Mesenchymal stem cell (in vitro differentiated cells and primary cell): ENCODE data around the gene MFN2.

Experiments
- DNase-seq: peaks from one replicate; pipeline ENCODE4 v3.0.0-alpha.2; 2013
- H2AFZ ChIP-seq: one replicate; pipeline ENCODE4 v1.6.1; 2013; ENCODE audit warnings: low read depth, mild to moderate bottlenecking, control low read depth, inconsistent platforms, low read length, moderate library complexity
- H2AK5ac ChIP-seq: 2 replicates; pipeline ENCODE4 v1.6.1; 2013; ENCODE audit warnings: low read length, moderate library complexity, mild to moderate bottlenecking, inconsistent platforms; ENCODE audit not compliant: severe bottlenecking
- H2BK120ac ChIP-seq: one replicate; pipeline ENCODE4 v1.6.1; 2013; ENCODE audit warnings: low read depth, mild to moderate bottlenecking, inconsistent platforms, low read length, moderate library complexity
- H2BK12ac ChIP-seq, 2 experiments: one replicate each; pipeline ENCODE4 v1.6.1; 2013; ENCODE audit warnings: inconsistent platforms in 2 of 2, low read length in 2 of 2, mild to moderate bottlenecking in 2 of 2, moderate library complexity in 2 of 2, control low read depth in 1 of 2
- H2BK15ac ChIP-seq: one replicate; pipeline ENCODE4 v1.6.1; 2013; ENCODE audit warnings: mild to moderate bottlenecking, low read depth, inconsistent platforms; ENCODE audit not compliant: poor library complexity, severe bottlenecking
- H2BK5ac ChIP-seq: 2 replicates; pipeline ENCODE4 v1.6.1; 2013; ENCODE audit warnings: low read depth, mild to moderate bottlenecking, low read length, control low read depth, inconsistent platforms; ENCODE audit not compliant: poor library complexity, severe bottlenecking
- H3K14ac ChIP-seq, 2 experiments: one replicate each; pipeline ENCODE4 v1.6.1; 2013; ENCODE audit warnings: inconsistent platforms in 2 of 2, low read length in 2 of 2, control low read depth in 1 of 2, mild to moderate bottlenecking in 1 of 2, moderate library complexity in 1 of 2
- H3K18ac ChIP-seq, 2 experiments: one replicate each; pipeline ENCODE4 v1.6.1; 2013; ENCODE audit warnings: inconsistent platforms in 2 of 2, low read length in 2 of 2, control low read depth in 1 of 2, low read depth in 1 of 2, mild to moderate bottlenecking in 1 of 2
- H3K23ac ChIP-seq, 2 experiments: one replicate each; pipeline ENCODE4 v1.6.1; 2013; ENCODE audit warnings: inconsistent platforms in 2 of 2, low read length in 2 of 2, mild to moderate bottlenecking in 2 of 2, moderate library complexity in 2 of 2, control low read depth in 1 of 2
- H3K27ac ChIP-seq: 2 replicates; pipeline ENCODE4 v1.5.1; 2013; ENCODE audit warnings: mild to moderate bottlenecking, moderate library complexity, low read length, control low read depth, inconsistent platforms; ENCODE audit not compliant: poor library complexity, severe bottlenecking
- H3K27me3 ChIP-seq, 2 experiments: 2 replicates each; pipeline versions ENCODE4 v1.6.1 to v1.7.0; 2013; ENCODE audit warnings: low read length in 2 of 2, mild to moderate bottlenecking in 2 of 2, moderate library complexity in 2 of 2, control low read depth in 1 of 2, inconsistent platforms in 1 of 2; ENCODE audit not compliant: control insufficient read depth in 1 of 2, insufficient read depth in 1 of 2
- H3K36me3 ChIP-seq, 2 experiments: 2 replicates each; pipeline versions ENCODE4 v1.6.1 to v1.7.0; 2013; ENCODE audit warnings: low read length in 2 of 2, control low read depth in 1 of 2, inconsistent platforms in 1 of 2, low read depth in 1 of 2, mild to moderate bottlenecking in 1 of 2; ENCODE audit not compliant: insufficient read depth in 2 of 2, control insufficient read depth in 1 of 2
- H3K4ac ChIP-seq, 2 experiments: one replicate each; pipeline ENCODE4 v1.6.1; 2013; ENCODE audit warnings: inconsistent platforms in 2 of 2, low read length in 2 of 2, mild to moderate bottlenecking in 2 of 2, moderate library complexity in 2 of 2, control low read depth in 1 of 2, low read depth in 1 of 2
- H3K4me1 ChIP-seq: 2 replicates; pipeline ENCODE4 v1.6.1; 2013; ENCODE audit warnings: low read depth, low read length, control low read depth; ENCODE audit not compliant: control insufficient read depth, insufficient read depth
- H3K4me2 ChIP-seq: 2 replicates; pipeline ENCODE4 v1.6.1; 2013; ENCODE audit warnings: low read length, mild to moderate bottlenecking, inconsistent platforms; ENCODE audit not compliant: poor library complexity, severe bottlenecking
- H3K4me3 ChIP-seq, 2 experiments: 2 replicates each; pipeline versions ENCODE4 v1.5.1 to v1.7.0; 2013; ENCODE audit warnings: low read length in 2 of 2, mild to moderate bottlenecking in 2 of 2, control low read depth in 1 of 2, low read depth in 1 of 2; ENCODE audit not compliant: insufficient read depth in 1 of 2
- H3K79me1 ChIP-seq: replicated peaks from 2 replicates; pipeline ENCODE4 v1.6.1; 2013; ENCODE audit warnings: mild to moderate bottlenecking, control low read depth, low read length, inconsistent platforms; ENCODE audit not compliant: poor library complexity, severe bottlenecking
- H3K9ac ChIP-seq: 2 replicates; pipeline ENCODE4 v1.7.0; 2013; ENCODE audit warnings: mild to moderate bottlenecking, low read length, moderate library complexity
- H3K9me3 ChIP-seq: 2 replicates; pipeline ENCODE4 v1.7.0; 2013; ENCODE audit warnings: mild to moderate bottlenecking, low read length; ENCODE audit not compliant: control insufficient read depth
- H4K8ac ChIP-seq: one replicate; pipeline ENCODE4 v1.6.1; 2013; ENCODE audit warnings: inconsistent platforms, mild to moderate bottlenecking, low read length, moderate library complexity
- H4K91ac ChIP-seq: one replicate; pipeline ENCODE4 v1.6.1; 2013; ENCODE audit warnings: mild to moderate bottlenecking, low read length, inconsistent platforms
- WGBS: methylation state at CpG from one replicate; pipeline ENCODE4 v1.1.7; 2013; ENCODE audit warnings: mixed read lengths; 5-methylcytosine and 5-hydroxymethylcytosine counted together

Gene MFN2

GRCh38 chr1:12051361-12051760 lies 71.1 kb downstream of the MFN2 start:
- Histone ChIP-seq H3K79me1 (no peaks in the 10 kb centered on the region), H4K8ac (no peak overlapping the region), H3K4me2 (no peak overlapping the region), H3K27me3 (peaks cover 17 to 20% of the 10 kb centered on the region in 2 experiments), H4K91ac (no peak overlapping the region), H2BK120ac (no peak overlapping the region), H2BK5ac (no peak overlapping the region), H3K9me3 (no peaks in the 10 kb centered on the region), H3K14ac (no peak overlapping the region), H2BK12ac (no peak overlapping the region), H3K4me3 (no peak overlapping the region), H3K4me1 (peaks cover 23% of the 10 kb centered on the region), H2BK15ac (no peak overlapping the region), H3K9ac (peak overlapping the region; percentile 54), H3K36me3 (no peaks in the 10 kb centered on the region), H2AK5ac (no peak overlapping the region), H3K18ac (no peak overlapping the region), H3K27ac (no peak overlapping the region), H3K23ac (no peak overlapping the region), H2AFZ (no peak overlapping the region), H3K4ac (no peak overlapping the region)
- no peak for DNase-seq
- WGBS, result 100% methylated on average over 1 of the region's 1 CpG

- peak overlapping the region; percentile 72 for H2AK5ac ChIP-seq
- peak overlapping the region; percentile 52 for H3K4me2 ChIP-seq
- peak overlapping the region; percentile 74 for H4K8ac ChIP-seq
- H2BK12ac ChIP-seq, result peak overlapping the region; percentile 42 to 80
- peak overlapping the region in 1 of 2 experiments; percentile 38 for H3K14ac ChIP-seq
- peak; percentile 85 for DNase-seq
- H2BK5ac ChIP-seq, result no peak overlapping the region
- H3K36me3 ChIP-seq, result no peaks in the 10 kb centered on the region
- H3K9me3 ChIP-seq, result no peaks in the 10 kb centered on the region
- H3K79me1 ChIP-seq, result no peaks in the 10 kb centered on the region
- peak overlapping the region; percentile 33 for H2BK15ac ChIP-seq
- 12% methylated on average over 9 of the region's 9 CpGs for WGBS
- H2AFZ ChIP-seq, result peak overlapping the region; percentile 72
- no peak overlapping the region for H3K23ac ChIP-seq
- peak overlapping the region; percentile 55 to 80 for H3K18ac ChIP-seq
- peak overlapping the region; percentile 15 for H3K27ac ChIP-seq
- H2BK120ac ChIP-seq, result no peak overlapping the region
- peak overlapping the region; percentile 54 for H3K9ac ChIP-seq
- H3K4ac ChIP-seq, result peak overlapping the region; percentile 10 to 54
- peak overlapping the region; percentile 74 for H4K91ac ChIP-seq
- peak overlapping the region in 1 of 2 experiments; percentile 26 for H3K4me3 ChIP-seq
- H3K27me3 ChIP-seq, result peaks cover 10 to 13% of the 10 kb centered on the region in 2 experiments
- H3K4me1 ChIP-seq, result peaks cover 18% of the 10 kb centered on the region
Measured at GRCh38 chr1:12052008-12052573, 71.8 kb downstream of the MFN2 start.

- Histone ChIP-seq H2AK5ac (no peak overlapping the region), H3K36me3 (no peaks in the 10 kb centered on the region), H3K23ac (peak overlapping the region in 1 of 2 experiments; percentile 42), H3K4me3 (no peak overlapping the region), H2BK120ac (no peak overlapping the region), H3K4me1 (peaks cover 18% of the 10 kb centered on the region), H2BK15ac (peak overlapping the region; percentile 17), H3K79me1 (no peaks in the 10 kb centered on the region), H3K9ac (no peak overlapping the region), H3K9me3 (no peaks in the 10 kb centered on the region), H3K27ac (no peak overlapping the region), H2AFZ (no peak overlapping the region), H2BK5ac (no peak overlapping the region), H3K27me3 (peaks cover 3 to 5% of the 10 kb centered on the region in 2 experiments), H3K14ac (no peak overlapping the region), H3K18ac (no peak overlapping the region), H3K4ac (no peak overlapping the region), H4K8ac (no peak overlapping the region), H3K4me2 (no peak overlapping the region), H2BK12ac (no peak overlapping the region), H4K91ac (no peak overlapping the region)
- WGBS, result 94% methylated on average over 13 of the region's 14 CpGs
- DNase-seq, result no peak
Measured at GRCh38 chr1:12052997-12053686, 72.9 kb downstream of the MFN2 start.

- 70% methylated on average over 11 of the region's 13 CpGs for WGBS
Measured at GRCh38 chr1:12053752-12054548, 73.7 kb downstream of the MFN2 start.

More at GRCh38 chr1:12053752-12054548, 73.7 kb downstream of the MFN2 start:
- H3K23ac ChIP-seq, result no peak overlapping the region
- H3K4me3 ChIP-seq, result no peak overlapping the region
- no peak overlapping the region for H4K8ac ChIP-seq
- no peak overlapping the region for H3K4ac ChIP-seq
- H3K18ac ChIP-seq, result no peak overlapping the region
- H3K79me1 ChIP-seq, result no peaks in the 10 kb centered on the region
- peaks cover 18% of the 10 kb centered on the region for H3K4me1 ChIP-seq
- H3K4me2 ChIP-seq, result no peak overlapping the region
- no peak overlapping the region for H2BK5ac ChIP-seq
- H2AFZ ChIP-seq, result no peak overlapping the region
- no peak overlapping the region for H2BK120ac ChIP-seq
- H3K36me3 ChIP-seq, result no peaks in the 10 kb centered on the region
- peak; percentile 7 for DNase-seq
- no peak overlapping the region for H2BK12ac ChIP-seq
- peak overlapping the region in 1 of 2 experiments; percentile 53 for H3K14ac ChIP-seq
- no peaks in the 10 kb centered on the region for H3K9me3 ChIP-seq
- no peak overlapping the region for H3K27ac ChIP-seq
- H3K9ac ChIP-seq, result no peak overlapping the region
- no peak overlapping the region for H2BK15ac ChIP-seq
- no peak overlapping the region for H4K91ac ChIP-seq
- no peak overlapping the region for H2AK5ac ChIP-seq
- peaks cover 0 to 2% of the 10 kb centered on the region in 2 experiments for H3K27me3 ChIP-seq
